COLO668 (cell line): Measurements from ENCODE around the gene MRM2.
"Not testable (repeated sequence)": the region's sequence is repeated elsewhere in the genome, so short reads cannot be mapped to it uniquely, and the experiment has no call there.

ENCODE experiments used
- DNase-seq: peaks from one replicate; lab custom pipeline; 2025; ENCODE audit not compliant: unreplicated experiment; lab: John Stamatoyannopoulos, UW

MRM2 gene

DNA sequence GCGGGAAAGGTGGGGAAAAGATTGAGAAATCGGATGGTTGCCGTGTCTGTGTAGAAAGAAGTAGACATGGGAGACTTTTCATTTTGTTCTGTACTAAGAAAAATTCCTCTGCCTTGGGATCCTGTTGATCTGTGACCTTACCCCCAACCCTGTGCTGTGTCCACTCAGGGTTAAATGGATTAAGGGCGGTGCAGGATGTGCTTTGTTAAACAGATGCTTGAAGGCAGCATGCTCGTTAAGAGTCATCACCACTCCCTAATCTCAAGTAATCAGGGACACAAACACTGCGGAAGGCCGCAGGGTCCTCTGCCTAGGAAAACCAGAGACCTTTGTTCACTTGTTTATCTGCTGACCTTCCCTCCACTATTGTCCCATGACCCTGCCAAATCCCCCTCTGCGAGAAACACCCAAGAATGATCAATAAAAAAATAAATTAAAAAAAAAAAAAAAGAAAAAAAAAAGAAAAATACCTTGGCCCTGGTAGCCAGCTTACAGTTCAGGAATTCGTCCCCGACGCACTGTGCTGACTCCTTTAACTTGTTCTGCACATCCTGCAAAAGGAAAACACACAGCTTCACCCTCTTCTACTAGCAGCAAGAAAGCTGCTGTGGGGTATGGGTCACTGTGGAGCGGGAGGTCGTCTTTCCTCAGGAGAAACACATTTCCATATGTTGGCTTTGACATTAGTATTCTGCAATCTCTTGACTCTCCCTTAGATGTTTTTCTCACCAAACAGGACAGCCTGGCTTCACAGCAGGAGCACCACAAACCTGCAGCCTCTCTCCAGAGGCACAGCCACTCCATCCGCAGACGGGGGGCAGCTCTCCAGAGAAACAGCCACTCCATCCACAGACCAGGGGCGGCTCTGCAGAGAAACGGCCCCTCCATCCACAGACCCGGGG is 27.3 kb upstream of the MRM2 start:
- DNase-seq = not testable (repeated sequence)

- DNase-seq = no peak
Observed at GRCh38 chr7:2266911-2267310, 24.9 kb upstream of the MRM2 start.

GRCh38 chr7:2264158-2264557 is 22.2 kb upstream of the MRM2 start:
- DNase-seq = no peak

- no peak for DNase-seq
Observed at GRCh38 chr7:2263176-2263575, 21.2 kb upstream of the MRM2 start.

DNA sequence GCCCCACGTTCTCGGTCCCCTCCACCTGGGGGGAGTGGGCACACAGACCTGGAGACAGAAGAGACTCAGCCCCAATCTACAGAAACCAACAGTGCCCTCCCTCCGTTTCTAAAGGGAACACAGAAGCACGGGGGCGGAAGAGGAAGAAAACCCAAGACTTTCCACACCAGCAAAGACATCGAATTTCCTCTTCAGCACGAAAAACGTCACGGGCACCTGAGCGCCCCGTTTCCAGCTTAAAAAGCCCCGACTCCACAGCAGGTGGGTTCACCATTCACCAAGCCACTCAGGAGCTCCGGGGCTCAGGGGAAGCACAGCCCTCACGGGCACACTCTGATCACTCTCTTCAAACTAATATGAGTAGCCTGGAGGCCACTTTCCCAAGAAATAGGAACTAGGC is 19.6 kb upstream of the MRM2 start:
- DNase-seq = no peak

GRCh38 chr7:2260820-2261219 is 18.8 kb upstream of the MRM2 start:
- peak; percentile 89 for DNase-seq

DNA sequence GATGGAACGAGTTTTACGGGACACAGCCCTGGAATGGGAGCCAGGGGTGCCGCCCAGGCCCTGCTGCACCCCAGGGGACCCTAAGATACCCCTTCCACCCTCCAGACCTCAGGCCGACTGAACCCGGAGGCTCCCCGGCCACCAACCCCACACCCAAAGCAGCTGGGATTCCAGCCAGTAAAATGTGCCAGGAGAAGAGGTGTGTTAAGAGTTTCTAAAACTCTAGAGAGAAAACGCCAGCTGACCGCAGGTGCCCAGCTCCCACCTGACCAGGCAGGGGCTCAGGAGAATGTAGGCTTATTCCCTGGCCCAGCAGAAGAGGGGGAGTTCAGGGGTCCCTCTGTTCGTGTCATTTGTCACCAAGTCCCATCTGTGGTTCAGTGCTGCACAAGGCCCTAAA is 17.5 kb upstream of the MRM2 start:
- no peak for DNase-seq

- no peak for DNase-seq
Observed at GRCh38 chr7:2258661-2259365, 16.8 kb upstream of the MRM2 start.

- no peak for DNase-seq
Observed at GRCh38 chr7:2257651-2258050, 15.6 kb upstream of the MRM2 start.

DNA sequence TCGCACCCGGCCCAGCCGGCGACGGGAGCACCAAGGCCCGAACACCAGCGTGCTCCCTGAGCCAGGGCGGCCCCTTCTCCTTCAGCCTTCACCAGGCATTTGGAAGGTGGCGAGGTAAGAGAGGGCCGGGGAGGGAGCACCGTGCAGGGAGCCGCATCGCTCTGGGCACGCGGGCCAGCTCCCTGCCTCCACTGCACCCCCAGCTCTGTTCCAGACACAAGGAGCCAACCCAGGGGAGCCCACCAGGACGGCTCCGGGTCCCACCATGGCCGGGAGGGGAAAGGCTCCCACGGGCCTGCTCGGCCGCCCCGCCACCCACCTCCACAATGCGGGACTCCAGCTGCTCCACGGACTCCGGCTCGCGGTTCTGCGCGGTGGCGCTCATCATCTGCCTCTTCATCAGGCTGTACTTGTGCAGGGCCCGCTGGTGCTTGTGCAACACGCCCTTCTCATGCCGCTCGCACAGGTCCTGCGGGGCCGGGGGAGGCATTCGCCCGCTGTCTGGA is 15.1 kb upstream of the MRM2 start:
- no peak for DNase-seq

DNA sequence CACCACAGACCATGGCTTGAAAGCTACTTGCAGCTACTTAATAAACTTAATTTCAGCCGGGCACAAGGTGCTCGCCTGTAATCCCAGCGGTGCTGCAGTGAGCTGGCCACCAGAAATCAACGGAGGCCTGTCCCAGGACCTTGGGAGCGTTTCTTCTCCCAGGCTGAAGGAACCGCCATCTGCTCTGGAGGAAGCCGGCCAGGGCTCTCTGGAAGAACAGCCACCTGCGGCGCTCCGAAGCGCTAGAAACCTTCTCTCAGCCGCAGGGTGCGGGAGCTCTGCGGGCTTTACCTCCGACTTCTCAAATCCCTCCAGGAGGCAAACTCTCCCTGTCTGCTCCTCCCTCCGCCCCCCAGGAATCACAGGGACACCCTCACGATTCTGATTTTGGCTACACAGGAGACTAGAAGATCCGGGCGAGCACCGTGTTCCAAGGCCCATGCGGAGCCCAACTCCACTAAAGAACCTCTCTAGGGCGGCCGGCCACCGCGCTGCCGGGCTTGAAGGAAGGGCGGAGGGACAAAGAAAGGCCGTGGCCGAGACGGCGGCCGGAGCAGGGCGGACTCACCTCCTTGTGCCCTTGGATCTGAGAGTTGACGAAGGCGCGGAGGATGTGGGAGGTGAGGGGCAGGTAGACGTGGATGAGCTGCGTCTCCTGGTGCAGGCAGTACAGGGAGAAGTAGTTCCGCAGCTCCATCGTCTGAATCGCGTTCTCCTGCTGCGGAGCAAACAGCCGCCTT is 14.5 kb upstream of the MRM2 start:
- DNase-seq = no peak

DNA sequence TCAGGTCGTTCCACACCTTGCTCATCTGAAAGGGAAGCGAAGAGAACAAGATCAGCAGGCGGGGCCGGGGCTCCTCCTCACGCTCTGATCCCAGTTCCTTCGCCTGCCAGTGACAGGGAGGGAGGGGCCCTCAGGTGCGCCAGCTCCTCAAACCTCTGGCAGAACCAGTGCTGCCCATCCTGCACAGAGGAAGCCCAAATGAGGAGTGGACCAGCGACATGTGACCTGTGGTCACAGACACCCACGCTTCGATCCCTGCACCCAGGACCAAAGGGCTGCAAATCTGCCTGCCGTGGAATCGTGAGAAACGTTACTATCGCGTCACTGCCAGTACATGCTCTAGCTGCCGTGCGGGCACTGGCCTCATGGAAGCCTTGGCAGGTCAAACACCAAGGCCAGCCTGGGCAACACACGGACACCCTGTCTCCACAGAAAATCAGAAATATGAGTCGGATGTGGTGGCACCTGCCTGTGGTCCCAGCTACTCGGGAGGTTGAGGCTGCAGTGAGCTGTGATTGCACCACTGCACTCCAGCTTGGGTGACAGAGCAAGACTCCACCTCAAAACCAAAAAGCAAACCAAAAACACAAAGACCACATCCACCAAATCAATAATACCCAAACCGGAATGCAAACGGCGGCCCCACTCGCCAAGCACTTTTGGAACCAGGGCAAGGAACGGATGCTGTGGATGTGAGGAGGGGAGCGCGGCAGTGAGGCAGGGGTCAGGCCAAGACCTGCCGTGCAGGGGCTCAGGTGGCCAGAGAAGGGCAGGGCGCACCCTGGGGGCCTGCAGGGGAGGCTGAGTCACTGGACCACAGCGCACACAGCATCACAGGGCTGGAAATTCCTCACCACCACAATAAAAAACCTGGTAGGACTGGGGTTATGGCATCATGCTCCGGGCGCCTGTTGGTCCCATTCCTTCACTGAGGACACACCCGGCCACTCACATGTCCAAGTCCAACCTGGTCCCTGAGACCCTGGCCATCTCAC is 13.4 kb upstream of the MRM2 start:
- no peak for DNase-seq

DNA sequence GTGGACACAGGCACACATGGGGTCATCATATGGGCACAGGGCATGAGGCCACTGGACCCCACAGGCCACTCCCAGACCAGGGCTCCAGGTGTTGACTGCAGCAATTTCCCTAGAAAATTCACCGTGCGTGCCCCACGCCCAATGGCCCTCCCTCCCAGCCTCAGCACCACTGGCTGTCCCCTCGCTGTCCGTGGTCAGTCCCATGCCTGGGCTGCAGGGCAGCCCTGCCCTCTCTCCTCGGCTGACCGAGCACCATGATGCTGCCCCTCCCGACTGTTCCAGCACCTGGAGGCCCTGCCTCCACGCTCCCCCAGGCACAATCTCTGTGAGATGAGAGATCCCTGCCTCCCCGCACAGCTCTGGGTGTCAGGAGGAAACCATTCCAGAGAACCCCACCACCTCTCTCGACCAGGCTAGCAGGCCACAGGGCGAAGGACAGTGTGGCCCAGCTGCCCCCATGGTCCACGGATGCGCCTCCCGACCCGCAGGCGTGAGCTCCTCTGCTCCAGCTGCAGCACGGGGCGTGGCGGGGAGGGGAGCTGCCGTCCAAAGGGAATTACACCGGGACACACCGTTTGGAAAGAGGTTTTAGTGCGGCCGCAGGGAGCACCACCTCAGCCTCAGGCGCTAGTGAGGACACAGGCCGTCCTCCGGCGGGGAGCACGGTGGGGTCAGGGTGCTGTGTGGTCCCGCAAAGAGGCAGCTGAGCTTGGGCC is 12.6 kb upstream of the MRM2 start:
- no peak for DNase-seq

DNA sequence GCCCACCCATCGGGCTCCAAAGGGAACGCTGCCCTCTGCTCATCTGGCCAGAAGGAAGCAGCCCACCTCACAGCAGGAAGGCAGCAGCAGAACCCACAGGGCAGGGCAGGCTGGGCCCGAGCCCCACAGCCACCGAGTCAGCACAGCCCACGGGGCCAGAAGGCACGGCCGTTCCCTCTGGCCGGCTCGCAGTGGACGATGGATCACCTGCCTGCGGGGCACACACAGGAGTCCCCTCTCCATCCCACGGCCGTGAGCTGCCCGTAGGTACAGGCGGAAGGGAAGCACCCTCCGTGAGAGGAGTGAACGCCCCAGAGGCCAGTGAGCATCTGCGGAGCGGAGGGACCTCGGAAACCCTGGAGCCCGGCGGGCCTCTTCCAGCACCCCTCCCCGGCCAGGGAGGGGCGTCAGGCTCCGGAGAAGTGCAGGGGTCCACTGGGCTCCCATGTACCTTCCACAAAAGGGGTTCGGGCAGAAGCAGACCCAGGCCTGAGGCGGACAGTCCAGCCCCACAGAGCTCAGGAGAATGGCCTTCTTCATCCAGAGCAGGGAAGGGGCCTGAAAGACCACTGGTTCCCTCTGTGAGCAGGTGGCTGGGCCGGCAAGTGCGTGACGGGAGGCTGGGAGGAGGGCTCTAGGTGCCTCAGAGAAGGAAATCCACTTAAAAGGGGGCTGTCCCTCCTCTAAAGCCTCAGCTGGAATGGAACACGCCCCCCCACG is 11.7 kb upstream of the MRM2 start:
- no peak for DNase-seq

DNA sequence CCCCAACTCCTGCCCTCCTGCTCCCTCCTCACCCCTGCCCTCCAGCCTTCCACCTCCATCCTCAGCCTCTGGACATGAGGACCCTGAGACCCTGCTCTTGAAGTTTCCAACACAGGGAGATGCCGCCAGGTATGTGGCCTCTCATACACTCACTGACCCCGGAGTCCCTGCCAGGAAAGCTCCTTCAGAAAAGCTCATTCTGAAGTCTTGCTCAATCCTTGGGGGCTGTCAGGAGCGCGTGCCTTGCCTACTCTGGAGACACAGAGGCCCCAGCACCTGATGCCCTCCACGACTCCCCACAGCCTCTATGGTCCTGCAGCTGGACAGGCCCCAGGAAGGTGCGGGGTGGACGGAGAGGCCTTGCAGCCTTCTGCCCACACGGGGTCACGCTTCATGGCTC is 11.0 kb upstream of the MRM2 start:
- no peak for DNase-seq

GRCh38 chr7:2251841-2252771 is 10.1 kb upstream of the MRM2 start:
- DNase-seq = no peak

DNA sequence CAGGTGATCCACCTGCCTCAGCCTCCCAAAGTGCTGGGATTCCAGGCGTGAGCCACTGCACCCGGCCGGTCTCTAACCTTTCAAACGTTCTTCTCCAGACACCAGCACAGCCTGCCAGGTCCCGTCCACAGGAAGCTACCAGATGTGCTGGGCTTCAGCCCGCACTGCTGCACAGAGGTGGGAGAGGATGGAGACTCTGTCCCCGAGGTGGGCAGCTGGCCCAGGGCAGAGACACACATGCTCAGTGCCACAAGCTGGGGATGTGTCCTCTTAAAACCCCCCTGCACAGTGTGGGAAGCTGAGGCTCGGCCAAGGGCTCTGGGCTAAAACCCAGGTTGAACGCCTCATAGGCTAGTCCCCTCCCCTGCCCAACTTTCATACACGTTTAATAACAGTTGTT is 9.4 kb upstream of the MRM2 start:
- no peak for DNase-seq

DNA sequence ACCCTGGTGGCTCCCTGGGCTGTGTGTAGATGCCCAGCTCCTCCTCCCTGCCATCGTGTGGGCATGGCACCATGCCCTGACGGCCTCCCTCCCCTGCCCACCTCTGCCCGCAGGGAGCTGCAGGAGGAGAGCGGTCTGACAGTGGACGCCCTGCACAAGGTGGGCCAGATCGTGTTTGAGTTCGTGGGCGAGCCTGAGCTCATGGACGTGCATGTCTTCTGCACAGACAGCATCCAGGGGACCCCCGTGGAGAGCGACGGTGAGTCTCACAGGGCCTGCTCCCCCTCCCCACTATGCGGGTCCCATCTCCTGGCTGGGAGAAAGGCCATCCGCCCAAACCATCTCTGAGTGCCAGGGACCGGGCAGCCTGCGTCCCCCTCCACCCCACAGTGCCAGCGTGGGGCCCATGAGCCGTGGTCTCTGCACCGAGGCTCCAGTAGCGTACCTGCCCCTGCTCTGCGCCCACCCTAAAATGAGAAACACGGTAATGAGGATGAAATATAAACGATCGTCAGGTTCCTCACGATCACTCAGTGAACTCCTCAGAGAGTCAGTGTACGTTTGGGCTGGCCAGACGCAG is 7.8 kb upstream of the MRM2 start:
- DNase-seq = no peak
